ENCODE results near the gene ACVR1.
A peak's percentile ranks its signal among the peaks of the same experiment; 100 is the strongest.
"Not testable (repeated sequence)": the region's sequence is repeated elsewhere in the genome, so short reads cannot be mapped to it uniquely, and the experiment has no call there.

Gene ACVR1

GRCh38 chr2:157756447-157756846 lies 119.7 kb downstream of the ACVR1 start:
- DNase-seq (ENCODE audit: low read depth), result not testable (repeated sequence)

GRCh38 chr2:157751462-157752058 lies 124.6 kb downstream of the ACVR1 start:
- no peak for DNase-seq (ENCODE audit: low read depth)

- DNase-seq (ENCODE audit: low read depth), result no peak
Measured at GRCh38 chr2:157749684-157750083, 126.4 kb downstream of the ACVR1 start.

GRCh38 chr2:157748371-157749142 lies 127.6 kb downstream of the ACVR1 start:
- no peak for DNase-seq (ENCODE audit: low read depth)

- peak; percentile 27 for DNase-seq (ENCODE audit: low read depth)
Measured at GRCh38 chr2:157747695-157748370, 128.3 kb downstream of the ACVR1 start.

- DNase-seq (ENCODE audit: low read depth), result no peak
Measured at GRCh38 chr2:157747280-157747679, 128.8 kb downstream of the ACVR1 start.

- peak; percentile 52 for DNase-seq (ENCODE audit: low read depth)
Measured at GRCh38 chr2:157746234-157746950, 129.7 kb downstream of the ACVR1 start.

- no peak for DNase-seq (ENCODE audit: low read depth)
Measured at GRCh38 chr2:157744571-157745076, 131.5 kb downstream of the ACVR1 start.

GRCh38 chr2:157743051-157743450 lies 133.1 kb downstream of the ACVR1 start:
- no peak for DNase-seq (ENCODE audit: low read depth)

GRCh38 chr2:157741819-157742484 lies 134.2 kb downstream of the ACVR1 start:
- no peak for DNase-seq (ENCODE audit: low read depth)

- no peak for DNase-seq (ENCODE audit: low read depth)
Measured at GRCh38 chr2:157737656-157738055, 138.5 kb downstream of the ACVR1 start.

GRCh38 chr2:157735532-157735931 lies 140.6 kb downstream of the ACVR1 start:
- no peak for DNase-seq (ENCODE audit: low read depth)

GRCh38 chr2:157733263-157733662 lies 142.9 kb downstream of the ACVR1 start:
- no peak for DNase-seq (ENCODE audit: low read depth)

- no peak for DNase-seq (ENCODE audit: low read depth)
Measured at GRCh38 chr2:157732596-157732995, 143.5 kb downstream of the ACVR1 start.

- no peak for DNase-seq (ENCODE audit: low read depth)
Measured at GRCh38 chr2:157727693-157728092, 148.4 kb downstream of the ACVR1 start.

- no peak for DNase-seq (ENCODE audit: low read depth)
Measured at GRCh38 chr2:157726946-157727345, 149.2 kb downstream of the ACVR1 start.

GRCh38 chr2:157725846-157726245 lies 150.3 kb downstream of the ACVR1 start:
- no peak for DNase-seq (ENCODE audit: low read depth)

GRCh38 chr2:157722580-157723234 lies 153.4 kb downstream of the ACVR1 start:
- DNase-seq (ENCODE audit: low read depth), result peak; percentile 36

- no peak for DNase-seq (ENCODE audit: low read depth)
Measured at GRCh38 chr2:157720504-157720903, 155.6 kb downstream of the ACVR1 start.

- DNase-seq (ENCODE audit: low read depth), result not testable (repeated sequence)
Measured at GRCh38 chr2:157704653-157705052, 171.5 kb downstream of the ACVR1 start.

GRCh38 chr2:157704148-157704547 lies 172.0 kb downstream of the ACVR1 start:
- DNase-seq (ENCODE audit: low read depth), result not testable (repeated sequence)

All from ELR (cell line).